COR-L47 (cell line): Measurements from ENCODE around the gene LAMC1.
"Not testable (repeated sequence)": the region's sequence is repeated elsewhere in the genome, so short reads cannot be mapped to it uniquely, and the experiment has no call there.

Source experiments
- DNase-seq: peaks from one replicate; lab custom pipeline; 2025; lab: John Stamatoyannopoulos, UW

Gene LAMC1

GRCh38 chr1:183150032-183150431, 126.8 kb downstream of the LAMC1 start:
- DNase-seq = not testable (repeated sequence)

GRCh38 chr1:183150445-183150844, 127.2 kb downstream of the LAMC1 start:
- no peak for DNase-seq

GRCh38 chr1:183152180-183152579, 129.0 kb downstream of the LAMC1 start:
- DNase-seq = no peak

- DNase-seq = no peak
Measured at GRCh38 chr1:183155939-183156338, 132.7 kb downstream of the LAMC1 start.

- DNase-seq = no peak
Measured at GRCh38 chr1:183159960-183160359, 136.7 kb downstream of the LAMC1 start.

- DNase-seq = no peak
Measured at GRCh38 chr1:183161391-183161790, 138.2 kb downstream of the LAMC1 start.

GRCh38 chr1:183163316-183163715, 140.1 kb downstream of the LAMC1 start:
- no peak for DNase-seq

GRCh38 chr1:183164340-183164739, 141.1 kb downstream of the LAMC1 start:
- DNase-seq = no peak

- DNase-seq = no peak
Measured at GRCh38 chr1:183164963-183165362, 141.7 kb downstream of the LAMC1 start.

GRCh38 chr1:183165456-183165855, 142.2 kb downstream of the LAMC1 start:
- DNase-seq = no peak

GRCh38 chr1:183166454-183166853, 143.2 kb downstream of the LAMC1 start:
- DNase-seq = no peak

- DNase-seq = no peak
Measured at GRCh38 chr1:183167676-183168075, 144.5 kb downstream of the LAMC1 start.

GRCh38 chr1:183168308-183168707, 145.1 kb downstream of the LAMC1 start:
- no peak for DNase-seq

- DNase-seq = no peak
Measured at GRCh38 chr1:183173828-183174227, 150.6 kb downstream of the LAMC1 start.

GRCh38 chr1:183175631-183176030, 152.4 kb downstream of the LAMC1 start:
- no peak for DNase-seq

- no peak for DNase-seq
Measured at GRCh38 chr1:183178545-183178944, 155.3 kb downstream of the LAMC1 start.

GRCh38 chr1:183179033-183179432, 155.8 kb downstream of the LAMC1 start:
- no peak for DNase-seq

- no peak for DNase-seq
Measured at GRCh38 chr1:183180218-183180617, 157.0 kb downstream of the LAMC1 start.

GRCh38 chr1:183180634-183181056, 157.4 kb downstream of the LAMC1 start:
- DNase-seq = no peak

GRCh38 chr1:183185941-183186490, 162.8 kb downstream of the LAMC1 start, which contains the start of gene LAMC2:
LAMC2 (plus strand) TSS chr1:183186264; CDS start chr1:183186353, 89 bp downstream.
- DNase-seq = peak; percentile 29

GRCh38 chr1:183186841-183187240, 163.6 kb downstream of the LAMC1 start:
- no peak for DNase-seq

- no peak for DNase-seq
Measured at GRCh38 chr1:183188240-183188639, 165.0 kb downstream of the LAMC1 start.

GRCh38 chr1:183191833-183192232, 168.6 kb downstream of the LAMC1 start:
- no peak for DNase-seq

GRCh38 chr1:183193963-183194525, 170.8 kb downstream of the LAMC1 start:
- no peak for DNase-seq
